Keratinocyte (primary cell): ENCODE data around the gene CNTRL. TPM values are rescaled to one million over a fixed set of nuclear protein-coding genes. Genes with fewer than 3 reads are reported as not detected.

Experiments used
- DNase-seq: peaks from one replicate; pipeline ENCODE4 v3.0.0-alpha.2; 2011; ENCODE audit warnings: low read depth, missing footprints, low spot score
- FAIRE-seq: peaks from 2 replicates; lab custom pipeline; 2011; peaks lifted over from hg19 to GRCh38; lab: Jason Lieb, UNC
- H2AFZ ChIP-seq: 2 replicates; pipeline ENCODE4 v1.6.0; 2012; ENCODE audit warnings: low read length, control low read depth, inconsistent platforms; ENCODE audit not compliant: control insufficient read depth
- H3K27ac ChIP-seq: 2 replicates; pipeline ENCODE4 v1.5.1; 2011; ENCODE audit warnings: low read length; ENCODE audit not compliant: control insufficient read depth, insufficient read depth
- H3K27me3 ChIP-seq: 3 replicates; pipeline ENCODE4 v1.6.0; 2011; ENCODE audit warnings: low read length; ENCODE audit not compliant: control insufficient read depth, insufficient read depth; ENCODE audit errors: extremely low read depth
- H3K36me3 ChIP-seq, 2 experiments: 2 replicates in 1 of 2; 3 replicates in 1 of 2; pipeline ENCODE4 v1.5.1; 2011; ENCODE audit warnings: low read length in 2 of 2, mild to moderate bottlenecking in 1 of 2; ENCODE audit not compliant: control insufficient read depth in 2 of 2, insufficient read depth in 2 of 2; ENCODE audit errors: extremely low read depth in 1 of 2
- H3K4me1 ChIP-seq: 3 replicates; pipeline ENCODE4 v1.5.1; 2011; ENCODE audit warnings: low read length; ENCODE audit not compliant: control insufficient read depth, insufficient read depth; ENCODE audit errors: extremely low read depth
- H3K4me2 ChIP-seq: 3 replicates; pipeline ENCODE4 v1.6.0; 2011; ENCODE audit warnings: low read depth, low read length; ENCODE audit not compliant: control insufficient read depth, insufficient read depth; ENCODE audit errors: extremely low read depth
- H3K4me3 ChIP-seq, 3 experiments: fragments of 200-600 bp in 1 of 3; sonication (generic) in 1 of 3; 2 replicates in 2 of 3; 3 replicates in 1 of 3; pipeline ENCODE4 v1.5.1; 2011 to 2016; ENCODE audit warnings: low read length in 3 of 3, mild to moderate bottlenecking in 3 of 3, control low read depth in 2 of 3, inconsistent platforms in 1 of 3, low read depth in 1 of 3, mixed read lengths in 1 of 3, mixed run types in 1 of 3, moderate library complexity in 1 of 3; ENCODE audit not compliant: control insufficient read depth in 2 of 3, insufficient read depth in 2 of 3; ENCODE audit errors: extremely low read depth in 1 of 3
- H3K79me2 ChIP-seq: 2 replicates; pipeline ENCODE4 v1.6.0; 2012; ENCODE audit warnings: low read length; ENCODE audit not compliant: control insufficient read depth, insufficient read depth
- H3K9ac ChIP-seq: 3 replicates; pipeline ENCODE4 v1.6.0; 2011; ENCODE audit warnings: low read length; ENCODE audit not compliant: control insufficient read depth, insufficient read depth; ENCODE audit errors: extremely low read depth
- H3K9me1 ChIP-seq: 3 replicates; pipeline ENCODE4 v1.6.0; 2011; ENCODE audit warnings: low read length; ENCODE audit not compliant: control insufficient read depth, insufficient read depth; ENCODE audit errors: extremely low read depth
- H3K9me3 ChIP-seq: 2 replicates; pipeline ENCODE4 v1.5.1; 2012; ENCODE audit warnings: low read depth, low read length; ENCODE audit not compliant: control insufficient read depth
- H4K20me1 ChIP-seq: 3 replicates; pipeline ENCODE4 v1.6.0; 2011; ENCODE audit warnings: low read length; ENCODE audit not compliant: control insufficient read depth, insufficient read depth; ENCODE audit errors: extremely low read depth
- EZH2 ChIP-seq: IDR thresholded peaks from one replicate; pipeline ENCODE4 v1.6.1; 2012; ENCODE audit warnings: inconsistent platforms, mild to moderate bottlenecking, low read length, moderate library complexity
- dilution Hi-C: fragments of 300-500 bp; cut with MboI; formaldehyde crosslinking; loops from one replicate; pipeline ENCODE4 v1.7.0; 2020; ENCODE audit warnings: low sequenced_read_pairs; ENCODE audit not compliant: extremely low pct_ligation_motif_present
- polyA plus RNA-seq, 5 experiments: library from polyadenylated mRNA; depleted of rRNA in 3 of 5; stranded (reverse) in 3 of 5; stranded (forward) in 1 of 5; unstranded in 1 of 5; fragments of >200 nt; gene quantifications; 1 replicate in 1 of 5; 2 replicates in 3 of 5; 3 replicates in 1 of 5; pipeline versions ENCODE4 v1.2.1 to v1.2.3, GENCODE V29; 2011 to 2012; ENCODE audit warnings: missing spikeins in 2 of 5, low read depth in 1 of 5, low replicate concordance in 1 of 5
- TF ChIP-seq, protein P1 (sequence below), 3 experiments: IDR thresholded peaks in 1 of 3; conservative IDR thresholded peaks in 1 of 3; optimal IDR thresholded peaks in 1 of 3; 2 replicates in 2 of 3; 3 replicates in 1 of 3; pipeline versions ENCODE3 to v1.5.1; 2011; ENCODE audit warnings: low read length in 3 of 3, mild to moderate bottlenecking in 3 of 3, moderate library complexity in 2 of 3, control low read depth in 1 of 3, inconsistent platforms in 1 of 3; ENCODE audit not compliant: insufficient read depth in 2 of 3; ENCODE audit errors: extremely low read depth in 1 of 3

Gene CNTRL
- polyA plus RNA-seq, 1 donor (not counting 4 experiments of a cell fraction or from before 2014, with no cell fraction given) = 5.3 TPM

DNA sequence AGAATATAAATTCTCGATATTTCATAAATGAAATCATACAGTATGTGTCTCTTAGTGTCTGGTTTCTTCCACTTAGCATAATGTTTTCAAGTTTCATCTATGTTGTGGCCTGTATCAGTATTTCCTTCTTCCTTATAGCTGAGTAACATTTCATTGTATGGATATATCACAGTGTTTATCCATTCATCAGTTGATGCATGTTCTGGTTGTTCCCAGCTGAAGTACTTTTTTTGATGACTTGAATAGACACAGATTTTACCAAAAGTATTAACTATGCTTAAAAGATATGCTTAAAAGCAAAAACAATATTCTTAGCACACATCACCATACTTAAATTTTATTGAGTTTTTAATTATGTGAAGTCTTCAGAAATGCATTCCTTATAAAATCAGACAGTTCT, 114.3 kb downstream of the CNTRL start:
- peaks cover 2% of the 10 kb centered on the region for H4K20me1 ChIP-seq
- peaks cover 8 to 16% of the 10 kb centered on the region in 2 experiments for H3K36me3 ChIP-seq
- no peaks in the 10 kb centered on the region for H3K9me3 ChIP-seq
- peaks cover 96% of the 10 kb centered on the region for H3K79me2 ChIP-seq
- dilution Hi-C loops = no loop called here
- H3K9ac ChIP-seq = no peak overlapping the region
- DNase-seq (no peak), FAIRE-seq (no peak)
- H3K9me1 ChIP-seq = no peaks in the 10 kb centered on the region
- H3K27me3 ChIP-seq = no peaks in the 10 kb centered on the region
- no peak overlapping the region for H3K4me2 ChIP-seq
- no peak overlapping the region for H3K27ac ChIP-seq
- no peak overlapping the region for H2AFZ ChIP-seq
- TF ChIP-seq, protein P1, sequence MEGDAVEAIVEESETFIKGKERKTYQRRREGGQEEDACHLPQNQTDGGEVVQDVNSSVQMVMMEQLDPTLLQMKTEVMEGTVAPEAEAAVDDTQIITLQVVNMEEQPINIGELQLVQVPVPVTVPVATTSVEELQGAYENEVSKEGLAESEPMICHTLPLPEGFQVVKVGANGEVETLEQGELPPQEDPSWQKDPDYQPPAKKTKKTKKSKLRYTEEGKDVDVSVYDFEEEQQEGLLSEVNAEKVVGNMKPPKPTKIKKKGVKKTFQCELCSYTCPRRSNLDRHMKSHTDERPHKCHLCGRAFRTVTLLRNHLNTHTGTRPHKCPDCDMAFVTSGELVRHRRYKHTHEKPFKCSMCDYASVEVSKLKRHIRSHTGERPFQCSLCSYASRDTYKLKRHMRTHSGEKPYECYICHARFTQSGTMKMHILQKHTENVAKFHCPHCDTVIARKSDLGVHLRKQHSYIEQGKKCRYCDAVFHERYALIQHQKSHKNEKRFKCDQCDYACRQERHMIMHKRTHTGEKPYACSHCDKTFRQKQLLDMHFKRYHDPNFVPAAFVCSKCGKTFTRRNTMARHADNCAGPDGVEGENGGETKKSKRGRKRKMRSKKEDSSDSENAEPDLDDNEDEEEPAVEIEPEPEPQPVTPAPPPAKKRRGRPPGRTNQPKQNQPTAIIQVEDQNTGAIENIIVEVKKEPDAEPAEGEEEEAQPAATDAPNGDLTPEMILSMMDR (optimal IDR thresholded peaks at IDR 0.05 in 1 of 3, IDR thresholded peaks at IDR 0.05 in 1 of 3, conservative IDR thresholded peaks at IDR 0.05 in 1 of 3; ENCODE audit: extremely low read depth in 1 of 3, insufficient read depth in 2 of 3, low read length in 3 of 3) = no peak
- TF ChIP-seq EZH2 = no peak
- peaks cover 26% of the 10 kb centered on the region for H3K4me1 ChIP-seq
- H3K4me3 ChIP-seq = no peak overlapping the region

DNA sequence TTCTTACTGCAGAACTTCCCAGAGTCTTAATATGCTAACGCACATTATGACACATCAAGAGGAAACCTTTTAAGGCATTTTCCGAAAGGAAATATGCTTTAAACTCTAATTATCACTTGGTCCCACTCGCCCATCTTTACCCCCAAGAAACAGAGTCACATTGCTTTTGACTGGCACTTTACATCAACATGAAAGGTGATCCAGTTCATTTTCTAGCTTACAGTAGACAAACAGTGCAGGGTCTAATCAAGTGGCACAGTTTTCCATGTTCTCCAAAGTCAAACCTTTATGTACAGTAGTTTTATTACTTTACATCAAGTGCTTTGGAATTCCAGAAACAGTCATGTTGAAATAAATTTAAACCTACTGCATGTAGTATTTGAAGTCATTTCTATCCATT, 114.9 kb downstream of the CNTRL start:
- Histone ChIP-seq H3K9ac (no peak overlapping the region), H3K27me3 (no peaks in the 10 kb centered on the region), H3K36me3 (peaks cover 8 to 10% of the 10 kb centered on the region in 2 experiments), H3K9me1 (no peaks in the 10 kb centered on the region), H3K4me1 (peaks cover 32% of the 10 kb centered on the region), H4K20me1 (peaks cover 2% of the 10 kb centered on the region), H3K9me3 (no peaks in the 10 kb centered on the region), H3K4me2 (no peak overlapping the region), H3K27ac (no peak overlapping the region), H3K4me3 (no peak overlapping the region), H2AFZ (no peak overlapping the region), H3K79me2 (peaks cover 97% of the 10 kb centered on the region)
- TF ChIP-seq, protein P1 (optimal IDR thresholded peaks at IDR 0.05 in 1 of 3, IDR thresholded peaks at IDR 0.05 in 1 of 3, conservative IDR thresholded peaks at IDR 0.05 in 1 of 3; ENCODE audit: extremely low read depth in 1 of 3, insufficient read depth in 2 of 3, low read length in 3 of 3) = no peak
- no peak for TF ChIP-seq EZH2
- no peak for FAIRE-seq
- dilution Hi-C loops = no loop called here
- DNase-seq = no peak
